HG03066 (cell line): ENCODE data around the gene DAPL1.

Source experiments
- ATAC-seq: cut with Tn5 transposase; IDR thresholded peaks from one replicate; pipeline ENCODE4 v1.9.1; 2021; ENCODE audit warnings: low read depth; ENCODE audit not compliant: unreplicated experiment

The DAPL1 gene

DNA sequence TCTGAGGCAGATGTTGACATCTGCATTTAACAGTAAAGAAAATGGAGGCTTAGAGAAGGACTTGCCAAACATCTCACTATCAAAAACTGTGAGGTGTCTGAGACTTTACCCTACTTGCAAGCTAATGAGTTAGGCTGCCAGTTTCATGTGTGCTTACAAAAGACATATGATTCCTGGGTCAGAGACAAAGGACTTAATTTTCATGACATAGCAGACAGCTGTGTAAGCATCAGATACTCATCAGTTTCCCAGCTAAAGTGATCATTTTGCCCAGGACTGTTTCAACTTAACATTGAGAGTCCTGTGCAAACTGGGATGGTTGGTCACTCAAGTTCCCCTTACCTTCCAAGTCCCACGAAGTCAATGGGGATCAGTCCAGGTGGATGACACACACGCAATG is 18.9 kb upstream of the DAPL1 start:
- no peak for ATAC-seq

DNA sequence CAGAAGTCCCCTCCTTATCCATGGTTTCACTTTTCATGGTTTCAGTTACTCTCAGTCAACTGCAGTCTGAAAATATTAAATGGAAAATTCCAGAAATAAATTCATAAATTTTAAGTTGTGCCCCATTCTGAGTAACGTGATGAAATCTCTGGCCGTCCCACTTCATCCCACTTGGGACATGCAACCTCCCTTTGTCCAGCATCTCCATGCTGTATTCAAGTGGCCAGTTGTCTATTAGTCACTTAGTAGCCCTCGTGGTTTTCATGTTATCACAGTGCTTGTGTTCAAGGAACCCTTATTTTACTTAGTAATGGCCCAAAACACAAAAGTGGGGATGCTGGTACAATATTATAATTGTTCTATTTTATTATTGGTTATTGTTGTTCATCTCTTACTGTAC is 18.0 kb upstream of the DAPL1 start:
- ATAC-seq = no peak

DNA sequence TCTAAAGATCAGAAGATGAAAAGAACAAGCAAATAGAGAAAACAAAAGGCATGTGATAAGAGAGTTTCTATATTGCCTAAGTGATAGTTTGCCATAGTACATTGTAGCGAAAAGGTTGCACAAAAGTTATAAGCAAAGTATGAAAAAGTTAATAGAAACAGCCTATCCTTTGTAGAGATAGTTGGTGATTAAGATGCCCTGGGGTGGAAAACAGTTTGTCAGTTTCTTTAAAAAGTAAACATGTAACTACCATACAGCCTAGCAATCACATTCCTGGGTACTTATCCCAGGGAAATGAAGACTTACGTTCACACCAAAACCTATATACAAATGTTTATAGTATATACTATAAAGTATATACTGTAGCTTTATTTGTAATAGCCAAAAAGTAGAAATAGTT is 16.9 kb upstream of the DAPL1 start:
- ATAC-seq = no peak

DNA sequence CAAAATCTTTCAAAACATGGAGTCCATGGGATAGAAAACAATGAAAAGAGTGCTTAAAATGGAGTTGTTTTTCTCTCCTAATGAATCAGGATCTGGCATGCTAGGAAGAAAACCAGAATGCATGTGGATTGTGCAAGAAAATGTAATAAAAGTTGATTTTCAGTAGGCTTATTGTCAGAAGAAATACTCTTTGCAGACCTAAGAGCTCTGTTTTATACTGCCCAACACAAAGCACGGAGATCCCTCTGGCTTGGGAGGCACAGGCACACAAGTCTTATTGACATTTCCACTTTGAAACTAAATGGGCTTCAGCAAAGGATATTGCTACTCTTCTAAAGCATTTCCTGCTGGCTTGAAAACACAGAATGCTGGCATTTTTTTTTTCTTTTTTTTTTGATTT is 15.5 kb upstream of the DAPL1 start:
- no peak for ATAC-seq

DNA sequence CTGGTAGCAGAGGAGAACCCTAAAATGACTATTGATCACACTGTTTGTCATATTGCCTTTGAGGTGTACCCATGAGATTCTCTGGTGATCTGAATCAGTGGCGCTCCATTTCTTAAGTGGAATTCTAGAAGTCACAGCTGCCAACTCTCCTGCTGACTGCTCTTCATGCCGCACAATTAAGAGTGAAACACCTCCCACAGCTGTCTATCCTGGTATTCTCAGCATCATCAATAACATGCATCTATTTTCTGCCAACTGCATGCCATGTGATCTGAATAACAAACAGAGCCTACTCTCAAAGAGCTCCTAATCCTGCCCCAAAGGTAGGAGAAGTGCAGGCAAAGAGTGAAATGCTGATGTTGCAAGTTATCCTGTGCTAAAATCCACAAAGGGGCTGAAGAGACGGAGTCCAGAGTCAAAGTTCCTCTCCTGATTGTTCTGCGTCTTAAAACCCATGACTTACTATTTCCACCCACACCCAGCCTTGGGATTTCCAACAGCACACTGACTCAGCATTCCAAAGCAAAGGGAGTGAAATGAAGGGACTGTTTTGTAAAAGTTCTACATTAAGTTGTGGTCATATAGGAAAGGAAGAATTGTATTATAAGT is 13.7 kb upstream of the DAPL1 start:
- ATAC-seq = no peak

DNA sequence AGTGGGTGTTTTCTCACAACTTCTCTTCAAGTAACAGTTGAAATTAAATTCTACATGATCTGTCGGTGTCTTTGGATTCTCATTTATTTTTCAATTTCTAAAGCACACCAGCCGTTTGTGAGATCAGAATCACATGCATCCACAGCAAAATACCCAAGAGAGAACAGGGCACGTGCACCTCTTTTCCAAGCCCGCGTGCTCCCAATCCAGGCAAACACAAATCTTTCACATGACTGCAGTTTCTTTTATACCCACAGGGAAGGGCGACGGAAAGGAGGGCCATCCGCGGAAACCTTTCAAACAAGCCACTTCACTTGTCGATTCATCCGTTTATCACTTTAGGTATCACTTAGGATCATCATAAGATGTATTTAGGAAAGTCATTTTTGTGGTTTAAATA is 13.0 kb upstream of the DAPL1 start:
- ATAC-seq = no peak

DNA sequence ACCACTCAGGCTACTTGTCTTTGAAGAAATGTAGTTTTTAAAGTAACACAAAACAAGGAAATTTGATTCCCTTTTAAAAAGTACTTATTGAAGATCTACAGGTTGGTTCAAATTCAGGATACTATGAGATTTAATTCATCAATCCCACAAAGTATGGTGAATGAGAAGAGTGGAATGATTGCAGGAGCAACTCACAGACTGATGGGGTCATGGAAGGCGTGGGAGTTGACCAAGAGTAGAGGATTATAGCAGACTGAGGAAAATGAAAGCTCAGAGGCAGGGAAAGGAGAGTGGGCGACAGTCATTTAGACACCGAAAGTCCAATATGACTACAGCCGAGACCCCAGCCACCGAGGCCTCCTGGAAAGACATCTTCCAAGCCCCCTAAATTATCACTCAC is 12.5 kb upstream of the DAPL1 start:
- no peak for ATAC-seq

DNA sequence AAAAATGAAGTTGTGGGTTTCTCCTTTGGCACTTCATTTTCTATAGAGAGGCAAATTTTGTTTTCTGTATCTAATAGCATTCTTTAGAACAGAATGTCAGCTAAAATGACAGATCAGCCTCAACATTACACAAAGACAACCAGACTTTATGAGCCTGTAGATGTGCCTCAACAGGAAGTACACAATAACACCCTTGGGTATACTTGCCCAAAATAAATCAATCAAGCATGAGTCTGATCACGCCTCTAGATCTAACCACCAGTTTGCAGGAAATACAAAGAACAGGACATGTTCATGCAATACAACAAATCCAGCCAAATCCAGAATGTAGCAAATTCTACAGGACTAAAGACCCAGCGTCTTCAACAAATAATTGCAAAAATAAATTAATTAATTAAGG is 11.2 kb upstream of the DAPL1 start:
- ATAC-seq = no peak

DNA sequence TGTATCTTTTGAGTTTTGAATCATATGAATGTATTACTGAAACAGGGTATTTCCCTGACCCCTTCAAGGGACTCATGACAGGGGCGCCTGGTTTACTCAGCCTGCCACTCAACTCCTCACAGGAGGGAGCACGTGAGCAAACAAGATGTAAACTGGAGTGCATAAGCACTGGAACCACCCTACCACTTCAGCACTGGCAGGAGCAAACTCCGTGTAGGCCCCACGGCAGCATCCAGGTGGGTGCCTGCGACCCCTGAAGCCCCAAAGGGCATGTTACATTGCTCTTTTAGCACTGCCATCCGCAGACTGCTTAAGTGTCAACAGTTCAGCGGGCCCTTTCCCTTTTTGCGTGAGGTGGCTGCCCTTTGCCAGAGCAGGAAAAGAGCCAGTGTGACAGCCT is 8.2 kb upstream of the DAPL1 start:
- ATAC-seq = no peak

DNA sequence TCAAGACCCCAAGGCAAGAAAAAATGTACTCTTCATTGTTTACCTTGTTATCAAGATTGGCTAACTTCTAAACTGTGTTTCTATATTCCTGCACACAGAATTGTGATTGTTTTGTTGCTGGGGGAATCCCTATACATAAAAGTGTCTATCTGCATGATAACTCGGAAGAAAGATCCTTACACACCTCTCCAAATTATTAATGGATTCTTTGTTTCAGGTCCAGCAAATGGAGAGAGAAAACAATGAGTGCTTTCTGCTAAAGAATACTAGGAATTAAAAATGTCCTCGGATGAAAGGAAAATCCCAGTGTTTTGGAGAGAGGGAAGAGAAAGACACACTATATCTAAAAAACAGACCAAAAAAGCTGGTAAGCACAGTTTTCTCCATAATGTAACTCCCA is 6.2 kb upstream of the DAPL1 start:
- no peak for ATAC-seq

DNA sequence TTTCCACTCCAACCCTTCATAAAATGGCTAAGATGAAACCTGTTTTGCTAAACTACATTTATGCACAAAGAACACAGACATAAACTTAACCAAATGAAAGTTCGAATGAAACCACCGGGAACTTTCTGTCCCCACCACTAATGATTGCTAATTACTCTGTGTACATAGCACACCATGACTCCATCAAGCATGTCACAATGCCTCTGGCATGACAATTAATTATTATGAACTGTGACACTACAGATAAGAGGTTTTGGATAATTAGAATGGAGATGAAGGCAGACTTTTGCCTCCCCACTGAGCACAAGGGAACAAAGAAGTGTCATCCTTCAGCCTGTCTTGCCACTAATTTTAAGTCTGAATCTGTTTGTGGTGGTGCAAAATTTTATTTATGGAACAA is 1.5 kb downstream of the DAPL1 start:
- ATAC-seq = no peak

DNA sequence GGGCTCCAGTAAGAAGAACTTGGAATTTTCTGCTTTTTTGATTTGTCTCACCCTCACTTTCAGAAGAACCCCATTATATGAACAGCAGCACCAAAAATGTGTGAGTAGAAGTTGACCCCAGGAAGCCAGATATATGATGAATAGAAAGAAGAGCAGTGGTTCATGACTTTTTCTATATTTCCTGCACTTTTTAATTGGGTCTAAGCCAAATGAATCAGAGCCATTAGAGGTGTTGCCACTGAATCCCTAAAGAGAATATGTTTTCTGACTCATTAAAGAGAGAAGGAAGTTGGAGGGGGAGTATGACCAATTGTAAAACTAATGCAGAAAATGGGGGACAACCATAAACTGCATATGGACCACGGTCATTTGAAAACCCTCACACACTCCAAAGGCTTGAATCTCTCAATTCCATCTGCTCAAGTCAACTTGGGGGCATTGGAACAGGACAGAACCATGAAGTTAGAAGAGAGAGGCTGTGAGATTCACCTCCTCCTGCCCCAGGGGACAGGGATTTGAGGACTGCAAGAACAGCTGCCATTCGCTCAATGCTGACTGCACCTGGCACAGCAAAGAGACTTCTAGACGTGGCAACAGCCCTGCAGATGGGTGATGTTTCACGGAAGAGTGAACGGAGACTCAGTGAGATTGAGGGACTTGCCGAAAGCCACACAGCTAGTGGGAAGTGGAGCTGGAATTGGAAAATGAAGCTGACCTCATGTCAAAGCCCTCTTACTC is 3.0 kb downstream of the DAPL1 start:
- ATAC-seq = no peak

DNA sequence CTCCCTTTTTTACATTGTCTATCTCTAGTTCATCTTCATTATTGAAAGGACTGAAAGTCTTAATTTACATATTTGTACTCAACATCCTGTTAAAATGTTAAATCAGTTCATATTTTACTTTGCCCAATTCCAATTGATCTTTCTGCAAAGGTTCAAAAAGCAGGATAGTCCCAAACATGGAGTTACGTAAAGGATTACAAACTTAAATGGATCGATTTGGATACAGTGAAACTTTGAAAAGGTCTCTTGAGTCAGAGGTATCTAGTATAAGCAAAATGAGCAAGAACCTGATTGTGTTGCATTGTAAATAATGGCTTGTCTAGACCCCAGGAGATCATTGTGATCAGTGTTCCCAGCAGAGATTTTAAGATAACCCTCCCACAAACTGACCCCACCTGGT is 4.1 kb downstream of the DAPL1 start:
- no peak for ATAC-seq

DNA sequence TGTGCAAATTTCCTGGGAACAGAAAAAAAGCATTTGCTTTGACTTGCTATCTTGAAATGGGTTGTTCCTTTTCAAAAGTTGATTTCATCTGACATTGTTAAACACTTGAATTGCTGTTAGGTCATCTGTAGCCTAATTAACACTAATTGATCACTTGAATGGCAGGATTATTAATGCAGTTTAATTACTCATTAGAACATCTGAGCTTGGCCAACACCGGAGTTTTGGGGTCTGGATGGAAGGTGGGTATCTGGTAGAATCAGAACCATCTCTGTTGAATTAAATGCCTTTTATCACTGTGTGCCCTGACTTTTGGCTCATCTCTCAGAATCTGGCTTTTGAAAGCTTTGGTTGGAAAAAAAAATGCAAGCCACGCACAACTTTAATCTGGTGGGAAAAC is 8.4 kb downstream of the DAPL1 start:
- no peak for ATAC-seq

DNA sequence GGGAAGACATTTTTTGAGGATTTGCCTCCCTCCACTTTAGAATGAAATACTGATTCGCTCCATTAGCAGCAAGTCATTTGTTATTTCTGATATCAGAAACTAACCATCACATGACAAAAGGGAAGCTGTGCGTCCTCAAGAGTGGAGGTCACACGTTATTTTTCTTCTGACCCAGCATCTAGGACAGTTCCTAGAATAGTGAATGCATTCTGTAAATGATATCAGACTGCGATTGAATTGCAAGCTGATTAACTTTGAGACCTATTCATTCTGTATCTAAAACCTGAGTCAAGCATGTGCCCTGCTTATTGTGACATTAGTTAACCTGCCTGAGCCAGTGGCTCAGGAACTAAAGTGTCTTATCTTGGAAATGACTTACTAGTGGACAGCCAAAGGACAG is 10.1 kb downstream of the DAPL1 start:
- no peak for ATAC-seq

DNA sequence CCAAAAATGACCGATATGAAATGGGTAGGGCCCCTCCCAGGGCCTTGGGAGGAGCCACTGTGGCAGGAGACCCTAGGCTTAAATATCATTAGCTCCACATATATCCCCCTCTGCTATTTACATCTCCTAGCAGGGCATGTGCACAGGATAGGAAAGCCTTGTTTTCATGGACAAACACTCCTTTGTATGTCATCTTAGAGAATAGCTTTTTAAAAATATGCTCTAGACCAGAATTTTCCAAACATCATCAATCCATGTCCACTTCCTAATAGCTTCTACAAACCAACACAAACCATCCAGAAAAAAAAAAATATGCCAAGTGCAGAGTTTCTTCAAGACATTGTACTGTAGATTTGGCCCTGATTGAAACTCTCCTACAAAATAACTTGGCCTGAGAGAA is 10.8 kb downstream of the DAPL1 start:
- ATAC-seq = no peak

DNA sequence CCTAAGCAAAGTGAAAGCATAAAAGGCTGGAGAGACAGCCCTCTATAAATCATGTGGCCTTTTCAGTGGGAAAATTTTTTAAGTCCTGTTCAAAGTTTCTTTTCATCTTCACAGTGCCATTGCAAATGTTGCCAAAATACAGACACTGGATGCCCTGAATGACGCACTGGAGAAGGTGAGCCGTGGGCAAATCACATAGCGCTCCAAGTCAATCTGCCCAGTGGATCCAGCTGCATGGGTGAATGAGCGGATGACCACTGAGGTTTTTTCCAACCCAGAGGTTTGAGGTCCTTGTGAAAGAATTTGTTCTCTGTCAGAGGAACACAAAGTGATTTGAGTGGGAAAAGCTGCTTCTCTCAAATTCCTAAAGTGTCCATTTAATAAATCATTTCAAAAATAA is 11.8 kb downstream of the DAPL1 start:
- ATAC-seq = no peak

DNA sequence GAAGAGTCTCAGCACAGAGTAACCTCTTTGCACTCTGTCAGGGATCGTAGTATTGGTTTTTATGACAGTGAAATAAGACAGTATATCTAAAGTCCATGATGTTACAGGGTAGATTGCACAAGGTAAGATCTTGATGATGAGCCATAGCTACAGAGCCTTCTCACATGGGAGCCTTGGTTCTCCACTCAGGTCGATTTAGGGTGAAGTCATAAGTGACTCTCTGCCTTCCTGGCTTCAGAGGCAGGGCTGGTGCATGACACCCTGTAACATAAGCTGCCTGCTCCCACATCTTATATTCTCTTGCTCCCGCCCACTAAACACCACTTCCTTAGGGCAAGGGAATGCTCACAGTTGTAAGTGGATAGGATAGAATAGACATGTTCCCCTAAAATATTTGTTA is 13.3 kb downstream of the DAPL1 start:
- no peak for ATAC-seq

DNA sequence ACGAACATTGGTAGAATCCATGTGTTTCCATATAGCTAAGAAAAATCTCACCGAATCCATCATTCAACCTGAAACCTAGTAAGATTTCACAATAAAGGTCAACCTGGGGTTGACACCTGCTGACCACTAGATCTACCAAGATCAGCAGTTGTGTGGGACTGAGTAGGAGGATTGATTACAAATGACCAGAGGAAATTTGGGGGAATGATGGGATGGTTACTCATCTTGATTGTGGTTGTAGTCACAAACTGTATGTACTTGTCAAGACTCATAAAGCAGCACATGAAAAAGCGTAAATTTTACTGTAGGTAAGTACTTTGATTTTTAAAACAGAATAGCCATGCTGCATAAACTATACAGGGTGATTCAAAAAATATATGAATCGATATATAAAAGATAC is 14.7 kb downstream of the DAPL1 start:
- ATAC-seq = no peak

DNA sequence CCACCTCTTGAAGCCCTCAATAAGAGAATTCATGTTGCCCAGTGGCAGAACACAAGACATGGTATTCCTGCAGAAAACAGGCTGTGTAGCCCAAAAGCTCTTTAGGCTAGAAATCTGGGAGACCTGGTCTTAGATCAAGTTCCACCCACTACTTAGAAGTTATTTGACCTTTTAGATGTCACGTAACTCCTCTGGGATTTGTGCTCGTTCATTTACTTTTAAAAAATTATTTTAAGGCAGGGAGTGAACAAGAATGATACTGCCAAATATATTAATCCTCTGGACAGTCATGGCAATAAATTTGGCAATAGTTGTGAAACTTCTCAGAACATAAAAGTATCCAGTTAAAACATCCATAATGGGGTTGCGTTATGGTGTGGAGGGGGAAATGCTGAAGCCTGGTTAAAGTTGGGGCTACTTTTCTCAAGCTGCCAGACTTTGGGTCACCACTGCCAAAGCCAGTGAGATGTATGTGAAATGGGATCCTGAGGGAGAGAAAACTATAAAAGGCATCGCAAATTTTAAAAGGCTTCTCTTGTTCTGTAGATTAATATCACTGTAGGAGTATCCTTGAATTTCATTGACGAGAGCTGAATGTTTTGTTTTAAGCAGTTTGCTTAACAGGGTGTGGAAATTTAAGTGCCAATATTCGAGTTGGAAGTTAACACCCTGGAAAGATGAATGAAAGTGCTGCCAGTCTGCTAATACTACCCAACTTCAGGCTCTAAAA is 15.8 kb downstream of the DAPL1 start:
- ATAC-seq = no peak

DNA sequence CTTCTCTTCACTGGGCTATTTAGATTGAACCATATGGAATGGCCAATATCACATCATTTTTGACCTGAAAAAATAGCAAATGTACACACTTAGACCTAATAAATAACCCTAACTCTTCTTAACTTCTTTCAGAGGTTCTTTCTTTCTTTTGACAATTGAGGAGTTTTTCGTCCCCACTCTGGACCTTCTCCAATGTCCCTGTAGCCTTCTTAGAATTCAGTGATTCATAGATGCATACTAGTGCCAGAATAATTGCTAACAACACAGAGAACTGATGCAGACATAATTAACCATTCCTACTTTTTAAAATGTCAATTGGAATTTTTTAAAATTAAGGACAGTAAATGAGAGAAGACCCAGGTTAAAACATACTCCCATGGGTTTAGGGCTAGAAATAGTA is 20.0 kb downstream of the DAPL1 start:
- no peak for ATAC-seq

DNA sequence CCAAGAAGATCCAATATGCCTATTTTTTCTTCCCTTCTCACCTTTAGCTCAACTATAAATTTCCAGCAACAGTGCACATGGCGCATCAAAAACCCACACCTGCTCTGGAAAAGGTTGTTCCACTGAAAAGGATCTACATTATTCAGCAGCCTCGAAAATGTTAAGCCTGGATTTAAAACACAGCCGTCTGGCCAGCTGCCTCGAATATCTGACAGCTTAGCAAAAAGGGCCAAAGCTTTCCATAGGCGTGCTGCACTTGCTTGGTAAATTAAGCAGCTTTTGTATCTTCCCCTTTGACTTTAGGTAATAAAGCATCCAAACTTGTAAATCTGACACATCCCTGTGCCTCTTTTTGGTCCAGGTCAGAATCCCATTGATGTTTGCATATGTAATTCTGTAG is 20.5 kb downstream of the DAPL1 start:
- no peak for ATAC-seq
